PC-3 (cell line): ENCODE measurements around the gene BAZ2B. TPM values are rescaled to one million over a fixed set of nuclear protein-coding genes. Genes with fewer than 3 reads are reported as not detected.
A peak's percentile ranks its signal among the peaks of the same experiment; 100 is the strongest.

Experiments used
- ATAC-seq: fragments of 200-7000 bp; cut with Tn5 transposase; 2 replicates; pipeline ENCODE4 v1.9.1; 2020; ENCODE audit warnings: mild to moderate bottlenecking, moderate library complexity
- BruUV-seq: library from RNA; stranded (reverse); fragments of 400-500 nt; replicated peaks from 2 replicates; lab custom pipeline; 2021; lab: Mats Ljungman, UMichigan
- CTCF ChIA-PET: fragments of 300-600 bp; sonication (Branson Sonifier 250); formaldehyde crosslinking; loops from one replicate; lab custom pipeline; 2022; ENCODE audit warnings: antibody characterized with exemption; lab: Charles Lee
- POLR2A ChIA-PET: fragments of 300-600 bp; sonication (Branson Sonifier 250); formaldehyde crosslinking; loops from one replicate; lab custom pipeline; 2022; ENCODE audit warnings: antibody characterized with exemption; ENCODE audit not compliant: unreplicated experiment; lab: Charles Lee
- DNase-seq: peaks from one replicate; pipeline ENCODE4 v3.0.0-alpha.2; 2015
- H2AFZ ChIP-seq: fragments of 300-600 bp; sonication (generic); 2 replicates; pipeline ENCODE4 v1.6.0; 2016; ENCODE audit warnings: antibody characterized with exemption, low read length
- H3F3A ChIP-seq: fragments of 300-600 bp; sonication (generic); one replicate; pipeline ENCODE4 v1.6.0; 2017; ENCODE audit warnings: antibody characterized with exemption, low read length, control low read depth, mild to moderate bottlenecking; ENCODE audit not compliant: unreplicated experiment
- H3K27ac ChIP-seq: fragments of 300-600 bp; sonication (generic); 2 replicates; pipeline ENCODE4 v1.5.1; 2016; ENCODE audit warnings: mild to moderate bottlenecking, low read length
- H3K27me3 ChIP-seq: fragments of 300-600 bp; sonication (generic); 2 replicates; pipeline ENCODE4 v1.6.1; 2016; ENCODE audit warnings: low read length, mixed read lengths
- H3K36me3 ChIP-seq: fragments of 300-600 bp; sonication (generic); 2 replicates; pipeline ENCODE4 v1.6.1; 2016; ENCODE audit warnings: low read depth, mixed run types, low read length, mixed read lengths
- H3K4me1 ChIP-seq: fragments of 300-600 bp; sonication (generic); 2 replicates; pipeline ENCODE4 v1.5.1; 2016; ENCODE audit warnings: low read length; ENCODE audit not compliant: insufficient read depth
- H3K4me2 ChIP-seq: fragments of 300-600 bp; sonication (generic); 2 replicates; pipeline ENCODE4 v1.6.0; 2016; ENCODE audit warnings: low read length
- H3K4me3 ChIP-seq: fragments of 300-600 bp; sonication (generic); 2 replicates; pipeline ENCODE4 v1.5.1; 2016; ENCODE audit warnings: mild to moderate bottlenecking, low read length, mixed read lengths
- H3K79me2 ChIP-seq: fragments of 300-600 bp; sonication (generic); 2 replicates; pipeline ENCODE4 v1.6.1; 2017; ENCODE audit warnings: low read length, mixed read lengths
- H3K9ac ChIP-seq: fragments of 300-600 bp; sonication (generic); 2 replicates; pipeline ENCODE4 v1.6.0; 2016; ENCODE audit warnings: mild to moderate bottlenecking, low read length
- H3K9me2 ChIP-seq: fragments of 300-600 bp; sonication (generic); replicated peaks from 2 replicates; pipeline ENCODE4 v1.6.1; 2016; ENCODE audit warnings: mixed run types, low read length, mixed read lengths
- H3K9me3 ChIP-seq: fragments of 300-600 bp; sonication (generic); 2 replicates; pipeline ENCODE4 v1.6.1; 2016; ENCODE audit warnings: low read length, mixed read lengths
- H4K20me1 ChIP-seq: fragments of 300-600 bp; sonication (generic); 2 replicates; pipeline ENCODE4 v1.6.1; 2016; ENCODE audit warnings: low read length, mixed read lengths
- CTCF ChIP-seq: fragments of 300-600 bp; sonication (generic); conservative IDR thresholded peaks from 2 replicates; pipeline ENCODE4 v1.5.1; 2017; ENCODE audit warnings: antibody characterized with exemption, low read depth, mild to moderate bottlenecking, low read length
- EZH2 ChIP-seq: fragments of 300-600 bp; sonication (generic); IDR thresholded peaks from one replicate; pipeline ENCODE4 v1.6.1; 2017; ENCODE audit warnings: antibody characterized with exemption, mild to moderate bottlenecking, low read length; ENCODE audit not compliant: unreplicated experiment
- EZH2phosphoT487 ChIP-seq: fragments of 300-600 bp; sonication (generic); IDR thresholded peaks from 2 replicates; pipeline ENCODE4 v1.6.1; 2018; ENCODE audit warnings: mild to moderate bottlenecking, antibody characterized with exemption, low read length, borderline replicate concordance
- intact Hi-C: fragments of 100-400 bp; cut with micrococcal nuclease; formaldehyde crosslinking; loops from 2 replicates; pipeline ENCODE4 v1.9.0; 2023
- total RNA-seq: library from RNA; depleted of rRNA; stranded (reverse); fragments of >200 nt; gene quantifications from 2 replicates; pipeline ENCODE4 v1.2.3, GENCODE V29; 2014

BAZ2B gene
- total RNA-seq, 1 experiment from 2014 or later, result 19.6 TPM

- Histone ChIP-seq H3K36me3 (no peaks in the 10 kb centered on the region), H3K79me2 (peaks cover 24% of the 10 kb centered on the region), H3F3A (no peaks in the 10 kb centered on the region), H4K20me1 (no peaks in the 10 kb centered on the region), H3K4me3 (peak overlapping the region; percentile 96), H3K4me2 (peak overlapping the region; percentile 99), H3K9me2 (no peaks in the 10 kb centered on the region), H3K27ac (0 out of 2 replicates have a peak overlapping the region, but pooled peaks have one; percentile 4), H2AFZ (peak overlapping the region; percentile 100), H3K9ac (peak overlapping the region; percentile 85), H3K27me3 (no peaks in the 10 kb centered on the region), H3K9me3 (no peaks in the 10 kb centered on the region), H3K4me1 (peaks cover 17% of the 10 kb centered on the region; the same call in 1 of the 2 replicates)
- intact Hi-C loops, result loop anchor here (1.0 to 5.0 kb wide), 2 partner anchors 37 to 330 kb away; partner anchors contain the start of gene BAZ2B
- peak; percentile 91 for ATAC-seq
- TF ChIP-seq EZH2phosphoT487 (no peak), CTCF (no peak), EZH2 (no peak)
- peak; percentile 98 for DNase-seq
- ChIA-PET POLR2A (no interaction called here), CTCF (no interaction called here)
- BruUV-seq, result TSS peak; percentile 96
Observed at GRCh38 chr2:159286709-159287441, 329.5 kb downstream of the BAZ2B start.

GRCh38 chr2:159285929-159286708 lies 330.2 kb downstream of the BAZ2B start, which contains the start of gene WDSUB1:
WDSUB1 (minus strand) TSS chr2:159286703; CDS start chr2:159283069, 3,634 bp downstream.
- Histone ChIP-seq H3K9me2 (no peaks in the 10 kb centered on the region), H3F3A (no peaks in the 10 kb centered on the region), H4K20me1 (no peaks in the 10 kb centered on the region), H3K4me3 (peak within 1 kb of the TSS; percentile 96), H3K79me2 (peaks cover 24% of the 10 kb centered on the region), H3K27me3 (no peaks in the 10 kb centered on the region), H3K9ac (peak within 1 kb of the TSS; percentile 85), H3K4me1 (peaks cover 17% of the 10 kb centered on the region; the same call in 1 of the 2 replicates), H2AFZ (peak within 1 kb of the TSS; percentile 100), H3K27ac (peak within 1 kb of the TSS; percentile 47), H3K36me3 (no peaks in the 10 kb centered on the region), H3K4me2 (peak within 1 kb of the TSS; percentile 99), H3K9me3 (no peaks in the 10 kb centered on the region)
- TF ChIP-seq EZH2 (no peak), CTCF (no peak), EZH2phosphoT487 (no peak)
- intact Hi-C loops, result loop anchor here (1.0 to 5.0 kb wide), 2 partner anchors 36 to 331 kb away; partner anchors contain the start of gene BAZ2B
- ChIA-PET CTCF (no interaction called here), POLR2A (interaction anchor here (0.6 kb wide), 1 partner anchor 188 kb away, joined by 7 read pairs; no protein-coding TSS in a partner anchor)
- no TSS peak for BruUV-seq
- peak; percentile 53 for ATAC-seq
- peak; percentile 50 for DNase-seq
